GM21717 (cell line): ENCODE measurements around the gene PTPRB.
"Not testable (repeated sequence)": the region's sequence is repeated elsewhere in the genome, so short reads cannot be mapped to it uniquely, and the experiment has no call there.

Source experiments
- ATAC-seq: cut with Tn5 transposase; IDR thresholded peaks from one replicate; pipeline ENCODE4 v1.9.1; 2021; ENCODE audit warnings: mild to moderate bottlenecking, moderate library complexity; ENCODE audit not compliant: unreplicated experiment

Gene PTPRB

DNA sequence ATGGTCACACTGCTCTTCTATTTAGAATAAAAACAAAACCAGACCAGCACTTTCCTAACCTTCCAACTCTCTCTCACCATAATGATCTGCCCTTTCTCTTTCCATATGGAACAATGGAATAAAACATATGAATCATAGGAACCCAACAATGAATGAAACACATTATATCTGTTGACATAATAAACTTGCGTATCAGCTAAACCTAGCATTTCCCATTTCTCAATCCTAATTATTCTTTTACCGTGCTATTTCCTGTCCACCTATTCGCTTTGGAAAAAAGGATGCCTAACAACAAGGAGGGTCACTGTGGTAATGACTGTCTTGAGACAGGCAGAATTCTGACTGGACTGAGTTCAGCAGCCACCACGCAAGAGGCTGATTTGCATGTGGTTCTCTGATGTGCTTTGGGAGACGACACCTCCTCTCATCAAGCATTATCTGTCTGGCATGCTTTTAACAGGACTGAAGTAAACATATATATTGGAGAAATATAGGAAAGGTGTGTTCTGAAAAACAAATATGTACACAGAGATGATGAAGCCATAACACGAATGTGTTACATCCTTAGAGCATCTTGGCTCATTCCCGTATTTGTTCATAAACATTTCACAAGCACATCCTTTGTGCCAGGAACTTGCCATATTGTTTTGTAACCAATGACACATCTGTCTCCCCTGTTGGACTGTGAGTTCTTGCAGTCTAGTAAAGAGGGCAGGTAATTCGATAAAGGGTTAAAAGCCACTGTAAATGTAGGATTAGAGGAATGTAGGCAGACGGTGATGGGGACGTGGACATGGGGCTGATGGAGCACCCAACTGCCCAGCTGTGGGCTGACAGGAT lies 87.7 kb downstream of the PTPRB start:
- ATAC-seq = no peak

GRCh38 chr12:70543444-70543843 lies 93.8 kb downstream of the PTPRB start:
- ATAC-seq = no peak

DNA sequence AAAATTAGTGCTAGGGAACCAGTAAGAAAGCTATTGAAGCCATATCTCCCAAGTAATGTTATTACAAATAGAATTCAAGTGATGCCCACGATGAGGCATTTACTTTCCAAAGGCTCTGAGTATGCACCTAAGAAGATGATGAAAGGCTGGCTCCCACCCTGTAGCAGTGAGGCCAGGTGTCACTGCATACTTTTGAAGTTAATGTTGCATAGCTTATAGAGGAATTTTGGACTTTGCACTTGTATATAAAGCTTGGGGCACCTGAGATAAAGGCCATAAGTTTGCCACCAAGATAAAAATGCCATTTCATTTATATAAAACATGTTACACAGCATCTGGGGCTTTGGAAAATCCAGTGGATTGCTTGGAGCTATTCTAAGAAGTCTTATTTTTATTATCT lies 96.2 kb downstream of the PTPRB start:
- ATAC-seq = no peak

DNA sequence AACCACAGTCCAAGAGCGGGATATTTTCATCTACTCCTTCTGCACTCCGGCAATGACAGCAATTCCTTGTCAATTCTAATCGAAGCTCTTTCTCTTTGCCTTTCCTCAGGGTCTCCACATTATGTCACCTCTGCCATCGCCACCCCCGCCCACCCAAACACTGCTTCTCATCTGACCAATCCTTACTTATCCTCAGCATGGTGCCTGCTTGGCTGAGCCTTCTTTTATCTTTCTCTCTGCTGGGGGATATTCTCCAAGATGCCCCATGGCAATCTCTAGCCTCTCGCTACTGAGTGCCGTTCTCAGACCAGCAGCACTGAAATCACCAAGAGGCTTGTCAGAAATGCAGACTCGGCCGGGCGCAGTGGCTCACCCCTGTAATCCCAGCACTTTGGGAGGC lies 100.6 kb downstream of the PTPRB start:
- no peak for ATAC-seq

DNA sequence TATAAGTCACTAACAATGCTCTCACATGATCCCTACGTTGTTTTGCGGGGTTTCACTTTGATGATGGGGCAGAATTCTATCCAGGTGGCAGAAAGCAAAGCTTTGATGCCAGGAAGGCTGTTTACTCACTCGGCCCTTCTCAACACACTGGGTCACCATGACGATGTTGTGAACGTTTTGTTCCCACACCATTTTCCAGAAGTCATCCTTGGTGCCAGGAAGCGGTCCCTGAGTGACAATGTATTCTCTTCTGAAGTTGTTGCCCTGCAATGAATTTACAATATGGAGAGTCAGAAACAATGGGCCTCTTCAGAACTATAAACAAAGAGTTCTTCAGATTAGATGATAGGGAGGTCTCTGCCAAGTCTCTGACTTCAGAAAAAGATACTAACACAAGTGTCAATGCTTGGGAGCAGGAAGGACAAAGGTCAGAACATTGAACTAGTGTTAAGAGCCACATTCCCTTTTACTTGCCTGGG lies 101.3 kb downstream of the PTPRB start:
- no peak for ATAC-seq

GRCh38 chr12:70534466-70534865 lies 102.8 kb downstream of the PTPRB start:
- no peak for ATAC-seq

GRCh38 chr12:70529647-70530046 lies 107.6 kb downstream of the PTPRB start:
- no peak for ATAC-seq

DNA sequence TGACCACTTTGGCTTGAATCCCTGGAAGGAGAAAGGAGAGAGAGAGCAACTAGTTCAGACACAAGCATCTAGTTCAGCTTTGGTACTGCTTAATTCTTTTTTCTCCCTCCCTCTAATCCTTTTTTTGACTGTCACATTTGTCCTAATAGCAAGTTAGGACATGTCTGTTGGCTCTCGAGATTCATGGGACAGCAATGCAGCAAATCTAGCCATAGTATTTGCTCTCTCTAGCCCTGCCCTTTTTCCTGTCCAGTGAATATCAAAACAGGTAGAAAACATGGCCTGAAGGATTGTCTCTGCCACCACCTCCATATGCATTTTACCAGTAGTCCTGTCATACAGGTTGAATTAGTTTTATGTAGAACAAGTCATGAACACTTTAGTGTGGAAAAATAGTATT lies 116.4 kb downstream of the PTPRB start:
- ATAC-seq = no peak

GRCh38 chr12:70513426-70513825 lies 123.8 kb downstream of the PTPRB start:
- ATAC-seq = no peak

- no peak for ATAC-seq
Observed at GRCh38 chr12:70508178-70508577, 129.1 kb downstream of the PTPRB start.

DNA sequence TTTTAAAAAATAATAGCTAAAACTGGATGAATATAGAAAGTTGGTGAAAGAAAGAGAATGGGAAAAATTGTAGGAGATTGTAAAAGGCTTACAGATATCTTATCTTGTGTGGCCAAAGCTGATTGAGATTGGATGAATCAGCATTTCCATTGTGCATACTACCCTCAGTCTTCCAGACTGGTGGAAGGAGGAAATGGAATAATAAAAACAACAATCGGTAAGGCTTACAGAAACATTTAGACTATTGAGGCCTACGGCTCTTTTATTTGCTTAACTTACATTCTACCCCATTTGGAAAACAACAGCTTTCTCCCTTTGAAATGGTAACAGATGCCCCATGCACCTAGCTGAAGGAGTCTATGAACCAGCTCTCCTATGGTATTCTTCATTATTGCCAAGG lies 129.8 kb downstream of the PTPRB start:
- ATAC-seq = no peak

DNA sequence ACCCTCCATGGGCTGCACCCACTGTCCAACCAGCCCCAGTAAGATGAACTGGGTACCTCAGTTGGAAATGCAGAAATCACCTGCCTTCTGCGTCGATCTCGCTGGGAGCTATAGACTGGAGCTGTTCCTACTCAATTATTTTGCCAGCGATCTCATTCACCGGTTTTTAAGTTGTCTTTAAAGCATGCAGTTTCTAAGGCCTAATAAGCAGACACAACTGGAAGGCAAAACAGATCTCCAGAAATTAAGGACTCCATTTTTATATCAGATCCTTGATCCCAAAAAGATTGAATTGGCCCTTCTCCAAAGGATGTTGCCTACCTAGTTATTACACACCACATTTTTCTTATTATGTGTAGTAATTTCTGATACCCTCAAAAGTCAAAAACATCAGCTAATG lies 139.7 kb downstream of the PTPRB start:
- no peak for ATAC-seq

DNA sequence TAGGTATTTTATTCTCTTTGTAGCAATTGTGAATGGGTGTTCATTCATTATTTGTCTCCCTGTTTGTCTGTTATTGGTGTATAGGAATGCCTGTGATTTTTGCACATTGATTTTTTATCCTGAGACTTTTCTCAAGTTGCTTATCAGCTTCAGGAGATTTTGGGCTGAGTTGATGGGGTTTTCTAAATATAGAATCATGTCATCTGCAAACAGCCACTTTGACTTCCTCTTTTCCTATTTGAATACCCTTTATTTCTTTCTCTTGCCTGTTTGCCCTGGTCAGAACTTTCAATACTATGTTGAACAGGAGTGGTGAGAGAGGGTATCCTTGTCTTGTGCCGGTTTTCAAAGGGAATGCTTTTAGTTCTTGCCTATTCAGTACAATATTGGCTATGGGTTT lies 144.3 kb downstream of the PTPRB start:
- not testable (repeated sequence) for ATAC-seq

- not testable (repeated sequence) for ATAC-seq
Observed at GRCh38 chr12:70490928-70491327, 146.3 kb downstream of the PTPRB start.

GRCh38 chr12:70487440-70487839 lies 149.8 kb downstream of the PTPRB start:
- peak; percentile 69 for ATAC-seq

DNA sequence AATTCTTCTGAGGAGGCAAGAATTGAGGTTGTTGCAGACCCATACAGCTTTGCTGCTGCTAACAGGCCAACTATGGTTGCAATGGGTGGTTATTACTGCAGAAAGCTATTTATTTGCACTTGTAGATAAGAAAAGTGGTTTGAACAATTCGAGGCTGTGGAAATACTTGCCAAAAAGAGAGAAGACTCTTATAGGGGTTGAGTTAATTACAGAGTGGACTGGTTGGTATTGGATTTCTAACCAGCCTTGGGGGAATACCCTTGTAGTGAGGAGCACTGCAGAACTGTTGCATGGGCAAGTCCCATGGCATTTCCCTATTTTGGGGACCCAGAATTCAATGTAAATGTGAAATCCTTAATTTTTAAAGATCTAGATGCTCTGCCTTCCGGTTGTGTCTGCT lies 150.6 kb downstream of the PTPRB start:
- ATAC-seq = no peak

DNA sequence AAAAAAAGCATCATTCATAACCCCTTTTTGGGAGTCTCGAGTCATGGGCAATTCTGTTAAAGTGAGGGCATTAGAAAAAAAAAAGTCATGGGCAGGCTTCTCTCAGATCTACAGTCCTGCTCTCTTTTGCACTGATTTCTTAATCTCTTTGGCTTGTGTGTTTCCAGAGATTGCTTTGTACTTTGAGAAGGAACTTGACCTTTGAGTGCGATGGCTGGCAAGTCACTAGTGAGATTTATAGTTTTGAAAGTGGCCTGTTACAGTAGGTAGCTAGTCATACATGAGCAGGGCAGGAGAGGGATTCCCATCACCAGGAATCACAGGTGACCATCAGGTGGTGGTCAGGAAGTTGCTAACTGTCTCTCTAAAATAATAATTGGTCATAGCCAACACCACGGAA lies 151.5 kb downstream of the PTPRB start:
- no peak for ATAC-seq

DNA sequence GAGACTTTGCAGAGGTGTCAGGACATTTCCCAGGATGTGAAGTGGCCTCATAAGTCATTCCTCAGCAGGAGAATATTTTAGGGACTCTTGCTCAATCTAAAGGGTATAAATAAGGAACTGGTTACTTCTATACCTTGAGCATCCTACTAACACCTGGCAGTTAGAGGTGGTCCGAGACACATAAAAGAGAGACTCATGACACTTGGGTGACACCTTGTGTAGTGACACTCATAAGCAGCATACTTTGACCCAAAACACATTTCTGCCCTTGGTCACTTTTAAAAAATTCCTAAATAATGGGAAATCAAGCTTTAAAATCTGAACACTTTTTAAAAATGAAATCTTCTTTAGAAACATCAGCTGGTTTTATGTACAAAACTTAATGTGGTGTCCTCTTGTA lies 152.8 kb downstream of the PTPRB start:
- no peak for ATAC-seq

- ATAC-seq = no peak
Observed at GRCh38 chr12:70482764-70483163, 154.5 kb downstream of the PTPRB start.

DNA sequence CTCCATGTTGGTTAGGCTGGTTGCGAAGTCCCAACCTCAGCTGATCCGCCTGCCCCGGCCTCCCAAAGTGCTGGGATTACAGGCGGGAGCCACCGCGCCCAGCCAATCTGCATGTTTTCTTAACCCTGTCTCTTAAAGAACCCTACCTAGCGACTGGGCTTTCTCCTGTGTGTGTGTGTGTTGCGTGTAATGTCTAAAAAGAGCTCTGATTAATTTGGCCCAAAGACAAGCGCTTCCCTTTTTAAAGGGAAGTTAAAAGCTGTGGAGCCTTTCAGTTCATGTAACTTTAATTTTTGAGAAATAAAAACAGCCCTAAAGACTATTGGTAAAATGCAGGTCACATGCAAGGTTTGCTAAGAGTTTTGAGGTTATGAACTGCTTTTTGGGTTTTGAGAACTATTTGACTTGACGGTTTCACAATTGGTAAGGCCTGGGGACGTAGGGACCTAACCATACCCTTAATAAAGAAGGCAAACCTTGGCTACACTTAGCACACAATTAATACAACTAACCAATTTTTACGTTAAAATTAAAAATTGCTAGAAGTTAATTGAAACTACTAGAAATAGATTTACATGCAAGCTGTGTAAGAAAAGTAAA lies 167.9 kb downstream of the PTPRB start:
- no peak for ATAC-seq

DNA sequence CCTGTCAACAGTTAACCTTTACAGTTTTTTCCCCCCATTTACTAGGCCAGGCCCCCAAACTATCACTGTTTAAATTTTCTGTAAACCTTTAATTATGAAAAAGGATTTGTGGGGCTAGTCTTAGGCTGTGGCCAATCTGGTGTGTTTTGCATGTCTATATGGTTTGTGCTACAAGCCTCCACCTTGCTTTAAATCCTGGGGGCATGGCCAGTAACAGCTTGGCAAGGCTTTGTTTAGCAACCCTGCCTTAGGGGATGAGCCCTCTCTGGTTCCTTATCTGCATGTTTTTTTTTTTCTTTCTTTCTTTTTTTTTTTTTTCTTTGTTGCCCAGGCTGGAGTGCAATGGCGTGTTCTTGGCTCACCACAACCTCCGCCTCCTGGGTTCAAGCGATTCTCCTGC lies 168.5 kb downstream of the PTPRB start:
- no peak for ATAC-seq

DNA sequence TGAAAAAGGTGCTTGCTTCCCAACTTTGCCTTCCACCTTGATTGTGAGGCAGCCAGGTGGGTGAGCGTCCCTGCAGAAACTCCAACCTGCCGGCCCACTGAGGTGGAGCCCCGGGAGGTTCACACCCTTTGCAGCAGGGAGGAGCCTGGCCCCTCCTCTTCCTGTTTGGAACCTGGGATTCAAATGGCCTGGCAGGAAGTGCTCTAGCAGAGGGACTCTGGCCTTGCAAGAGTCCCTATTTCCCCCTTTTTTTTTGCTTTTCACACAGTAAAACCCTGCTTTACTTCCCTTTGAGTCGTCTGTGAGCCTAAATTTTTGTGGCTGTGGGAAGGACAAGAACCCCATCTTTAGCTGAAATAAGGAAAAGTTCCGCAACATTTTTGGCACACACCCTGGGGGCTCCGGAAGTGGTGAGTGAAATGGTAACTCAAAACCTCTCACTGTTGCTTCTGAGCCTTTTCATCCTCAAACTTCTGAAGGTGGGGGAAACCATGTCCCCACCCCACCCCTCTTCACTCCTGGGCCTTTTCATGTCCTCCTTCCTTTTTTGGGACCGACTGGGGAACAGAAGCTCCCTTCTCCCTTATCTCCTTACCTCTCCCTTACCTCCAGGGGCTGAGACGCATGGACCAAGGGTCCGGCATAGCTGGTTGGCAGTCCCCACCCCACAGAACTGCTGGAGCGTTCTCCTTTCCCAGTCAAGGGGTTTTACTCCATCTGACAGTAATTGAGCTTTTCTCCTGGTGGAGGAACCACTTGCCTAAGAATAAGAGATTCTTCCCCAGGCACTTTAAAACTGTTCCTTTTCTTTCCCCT lies 169.1 kb downstream of the PTPRB start:
- no peak for ATAC-seq
